WI38 (cell line): ENCODE measurements around the gene ABHD11.
"Not testable (repeated sequence)": the region's sequence is repeated elsewhere in the genome, so short reads cannot be mapped to it uniquely, and the experiment has no call there.

Experiments
- H3K4me3 ChIP-seq: 2 replicates; pipeline ENCODE4 v1.5.1; 2011; ENCODE audit warnings: low read depth, mild to moderate bottlenecking, control low read depth, low read length
- TF ChIP-seq, protein P1 (sequence below): IDR thresholded peaks from 2 replicates; pipeline ENCODE4 v1.5.1; 2012; ENCODE audit warnings: low read depth, mild to moderate bottlenecking, control low read depth, low read length

Gene ABHD11

DNA sequence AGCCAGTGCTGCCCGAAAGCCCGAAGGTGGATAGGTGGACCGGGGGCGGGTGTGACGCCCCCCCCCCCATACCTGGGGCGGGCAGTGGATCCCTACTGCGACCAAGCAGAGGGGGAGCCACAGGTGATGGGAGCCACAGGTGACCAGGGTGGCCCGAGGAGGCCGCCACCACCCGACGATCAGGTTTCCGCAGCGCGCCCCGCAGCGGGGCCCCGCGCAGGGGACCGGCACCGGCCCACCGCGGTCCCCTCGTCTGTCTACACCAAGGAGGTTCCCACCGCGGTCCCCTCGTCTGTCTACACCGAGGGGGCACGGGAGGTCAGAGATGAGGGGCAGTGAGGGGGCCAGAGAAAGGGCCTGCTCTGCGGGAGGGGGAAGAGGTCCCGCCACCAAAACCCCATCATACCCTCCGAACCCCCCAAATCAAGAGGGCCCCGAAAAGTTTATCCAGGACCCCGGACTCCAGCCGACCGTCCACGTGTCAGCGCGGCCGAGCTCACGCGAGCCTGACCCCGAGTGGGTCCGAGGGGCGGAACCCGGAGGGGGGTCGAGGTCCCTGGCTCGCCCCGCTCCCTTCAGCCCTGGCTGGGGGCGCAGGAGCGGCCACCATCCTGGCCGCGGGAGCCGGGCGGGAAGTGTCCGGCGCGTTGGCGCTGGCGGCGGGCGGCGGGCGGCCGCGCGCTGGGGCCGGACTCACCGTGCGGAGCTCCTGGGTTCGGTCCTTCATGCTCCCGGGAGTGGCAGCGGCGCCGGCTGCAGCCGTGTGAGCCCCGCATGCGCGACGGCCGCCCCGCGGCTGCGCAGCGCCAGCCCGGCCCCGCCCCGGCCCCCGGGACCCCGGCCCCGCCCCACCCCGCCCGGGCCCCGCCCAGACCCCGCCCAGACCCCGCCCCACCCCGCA is 19.4 kb downstream of the ABHD11 start, which contains the start of gene STX1A:
Gene STX1A (minus strand): TSS at position 765 of the 901 bp plus-strand sequence. CDS start 38 bp downstream, at position 727.
- TF ChIP-seq, protein P1, sequence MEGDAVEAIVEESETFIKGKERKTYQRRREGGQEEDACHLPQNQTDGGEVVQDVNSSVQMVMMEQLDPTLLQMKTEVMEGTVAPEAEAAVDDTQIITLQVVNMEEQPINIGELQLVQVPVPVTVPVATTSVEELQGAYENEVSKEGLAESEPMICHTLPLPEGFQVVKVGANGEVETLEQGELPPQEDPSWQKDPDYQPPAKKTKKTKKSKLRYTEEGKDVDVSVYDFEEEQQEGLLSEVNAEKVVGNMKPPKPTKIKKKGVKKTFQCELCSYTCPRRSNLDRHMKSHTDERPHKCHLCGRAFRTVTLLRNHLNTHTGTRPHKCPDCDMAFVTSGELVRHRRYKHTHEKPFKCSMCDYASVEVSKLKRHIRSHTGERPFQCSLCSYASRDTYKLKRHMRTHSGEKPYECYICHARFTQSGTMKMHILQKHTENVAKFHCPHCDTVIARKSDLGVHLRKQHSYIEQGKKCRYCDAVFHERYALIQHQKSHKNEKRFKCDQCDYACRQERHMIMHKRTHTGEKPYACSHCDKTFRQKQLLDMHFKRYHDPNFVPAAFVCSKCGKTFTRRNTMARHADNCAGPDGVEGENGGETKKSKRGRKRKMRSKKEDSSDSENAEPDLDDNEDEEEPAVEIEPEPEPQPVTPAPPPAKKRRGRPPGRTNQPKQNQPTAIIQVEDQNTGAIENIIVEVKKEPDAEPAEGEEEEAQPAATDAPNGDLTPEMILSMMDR, result no peak
- peak within 1 kb of the TSS; percentile 86 for H3K4me3 ChIP-seq

DNA sequence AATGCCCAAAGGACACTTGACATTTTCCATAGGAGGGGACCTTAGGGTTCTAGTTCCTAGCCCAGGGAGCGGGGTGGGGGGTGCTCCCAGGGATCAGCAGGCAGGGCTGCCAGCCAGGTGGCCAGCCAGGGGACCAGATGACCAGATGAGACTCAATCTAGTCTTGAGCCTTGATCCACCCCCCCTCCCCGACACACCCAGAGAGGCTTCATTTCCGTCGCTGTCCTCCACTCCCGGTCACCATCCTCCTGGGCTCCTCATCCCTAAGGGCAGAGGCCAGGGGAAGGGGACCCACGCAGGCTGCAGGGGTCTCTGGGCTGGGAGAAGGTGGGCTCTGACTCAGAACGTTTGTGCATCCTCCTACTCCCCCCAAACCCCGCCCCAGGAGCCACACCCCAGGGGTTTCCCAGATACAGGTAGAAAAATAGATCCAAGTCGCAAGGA is 20.1 kb downstream of the ABHD11 start:
- TF ChIP-seq, protein P1, result no peak
- H3K4me3 ChIP-seq, result peak overlapping the region; percentile 86

DNA sequence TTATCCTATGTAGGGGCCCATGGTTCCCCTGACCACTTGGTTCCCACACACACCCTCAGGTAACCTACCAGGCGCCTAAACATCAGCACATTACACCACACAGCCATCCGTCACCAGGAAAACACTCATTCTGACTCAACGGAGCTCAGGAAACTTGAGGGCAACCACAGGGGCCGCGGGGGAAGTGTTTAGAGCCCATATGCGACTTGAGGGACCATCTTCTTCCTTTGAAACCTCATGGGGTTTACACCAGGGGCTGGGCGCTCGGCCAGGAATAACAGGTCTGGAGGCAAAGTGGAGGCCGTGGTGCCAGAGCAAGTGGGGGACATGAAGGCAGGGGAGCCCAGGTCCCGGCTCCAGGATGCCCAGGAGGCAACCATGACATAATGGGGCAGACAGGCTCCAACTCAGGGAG is 20.6 kb downstream of the ABHD11 start:
- TF ChIP-seq, protein P1, result no peak
- H3K4me3 ChIP-seq, result peak overlapping the region; percentile 86

DNA sequence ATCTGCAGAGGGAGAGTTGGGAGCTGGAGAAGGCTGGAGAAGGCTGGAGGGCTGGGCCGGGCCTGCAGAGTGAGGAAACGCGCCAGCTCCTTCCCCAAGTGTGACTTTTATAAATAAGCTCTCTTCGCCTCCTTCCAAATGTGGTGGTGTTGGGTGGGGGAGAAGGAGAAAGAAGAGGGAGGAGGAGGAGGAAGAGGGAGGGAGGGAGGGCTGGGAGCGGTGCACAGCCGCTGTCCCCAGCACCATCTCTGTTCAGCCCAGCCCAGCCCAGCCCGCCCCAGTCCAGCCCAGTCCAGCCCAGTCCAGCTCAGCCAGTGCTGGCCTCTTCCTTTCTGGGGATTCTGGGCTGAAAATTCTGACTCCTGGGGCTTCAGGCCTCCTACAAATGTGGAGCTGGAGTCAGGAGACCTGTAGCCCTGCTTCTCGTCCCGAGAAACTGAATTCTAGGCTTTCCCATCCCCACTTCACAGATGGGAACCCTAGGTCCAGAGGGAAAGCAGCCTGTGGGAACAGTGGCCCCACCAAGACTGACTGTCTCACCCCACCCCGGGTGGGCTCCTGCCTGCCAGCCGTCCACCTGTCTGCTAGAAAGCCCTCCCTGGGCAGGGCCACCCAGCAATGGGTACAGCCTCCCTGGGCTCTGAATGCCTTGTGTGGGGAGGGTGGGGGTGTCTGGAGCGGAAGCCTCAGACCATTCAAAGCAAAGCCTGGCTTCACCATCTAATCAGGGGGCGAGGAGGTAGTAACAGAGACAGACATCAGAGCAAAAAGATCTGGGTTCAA is 21.4 kb downstream of the ABHD11 start:
- TF ChIP-seq, protein P1, result no peak
- peak overlapping the region; percentile 86 for H3K4me3 ChIP-seq

DNA sequence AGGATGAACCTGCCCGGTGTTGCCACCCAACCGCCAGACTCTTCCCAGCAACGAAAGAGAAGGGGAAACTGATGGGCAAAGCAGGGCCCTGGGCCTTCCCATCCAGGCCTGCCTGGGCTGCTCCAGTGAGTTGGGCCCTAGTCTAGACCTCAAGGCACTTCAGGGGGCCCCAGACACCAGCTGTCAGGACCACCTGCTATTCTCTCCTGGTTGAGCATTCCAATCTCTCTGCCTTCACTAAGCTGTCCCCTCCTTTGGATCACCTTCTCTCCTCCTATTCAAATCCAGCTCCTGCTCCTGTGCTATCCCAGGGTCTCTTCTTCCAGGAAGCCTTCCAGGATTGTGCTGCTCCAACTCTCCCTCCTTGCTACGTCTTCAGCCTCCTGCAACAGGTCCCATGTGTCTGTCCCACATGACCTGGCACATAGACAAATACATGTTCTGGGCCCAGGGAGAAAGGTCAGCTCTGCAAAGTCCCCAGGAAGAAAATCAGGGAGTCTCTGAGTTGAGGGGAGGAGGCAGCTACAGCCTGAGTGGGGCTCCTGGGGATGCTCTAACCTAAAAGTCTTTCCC is 22.2 kb downstream of the ABHD11 start:
- TF ChIP-seq, protein P1, result no peak
- no peak overlapping the region for H3K4me3 ChIP-seq

DNA sequence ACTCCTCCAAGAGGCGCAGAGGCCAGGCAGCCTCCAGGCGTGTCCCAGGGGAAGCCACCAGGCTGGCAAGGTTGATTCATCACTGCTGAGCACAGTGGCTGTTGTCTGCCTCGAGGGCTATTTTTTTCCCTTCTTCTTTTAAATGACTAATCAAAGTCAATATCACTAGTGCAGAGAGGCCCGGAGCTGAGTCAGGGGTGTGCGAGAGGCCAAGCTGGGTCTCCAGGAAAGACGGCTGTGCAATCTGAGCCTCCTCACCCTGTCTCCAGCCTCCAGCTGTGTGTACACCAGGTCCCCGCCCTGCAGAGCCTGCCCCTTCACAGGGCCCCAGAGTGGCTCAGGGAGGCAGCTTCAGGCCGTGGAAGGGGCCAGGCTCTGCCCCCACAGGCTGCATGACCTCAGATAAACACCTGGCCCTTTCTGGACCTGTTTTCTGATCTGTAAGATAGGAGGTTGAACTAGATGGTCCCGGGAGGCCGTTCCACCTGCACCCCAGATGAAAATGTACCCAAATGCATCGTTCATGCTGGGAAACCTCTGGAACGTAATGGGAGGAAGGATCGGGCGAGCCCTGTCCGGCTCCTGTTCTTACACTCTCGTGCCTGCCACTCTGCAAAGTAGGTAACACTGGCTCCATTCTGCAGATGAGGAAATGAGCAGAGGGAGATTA is 22.8 kb downstream of the ABHD11 start:
- TF ChIP-seq, protein P1, result no peak

DNA sequence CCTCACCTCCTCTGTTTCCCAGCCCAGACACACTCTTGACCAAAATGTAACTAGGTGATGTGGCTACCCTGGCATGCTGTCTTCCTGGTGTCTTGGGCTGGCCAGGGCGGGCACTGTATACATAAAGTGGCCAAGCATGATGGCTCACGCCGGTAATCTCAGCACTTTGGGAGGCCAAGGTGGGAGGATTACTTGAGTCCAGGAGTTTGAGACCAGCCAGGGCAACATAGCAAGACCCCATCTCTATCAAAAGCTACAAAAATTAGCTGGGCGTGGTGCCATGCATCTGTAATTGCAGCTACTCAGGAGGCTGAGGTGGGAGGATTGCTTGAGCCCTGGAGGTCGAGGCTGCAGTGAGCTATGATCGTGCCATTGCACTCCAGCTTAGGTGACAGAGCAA is 25.3 kb downstream of the ABHD11 start:
- not testable (repeated sequence) for H3K4me3 ChIP-seq

More for the DNA sequence above, 22.8 kb downstream of the ABHD11 start:
- no peak overlapping the region for H3K4me3 ChIP-seq
